Stimulated activated CD8-positive, alpha-beta memory T cell treated with anti-CD3 and anti-CD28 coated beads, Interleukin-7, amount 100 ng/mL, for 24 hours (primary cell): ENCODE data around the gene SGIP1.
"Not testable (repeated sequence)": the region's sequence is repeated elsewhere in the genome, so short reads cannot be mapped to it uniquely, and the experiment has no call there.

Source experiments
- DNase-seq: peaks from one replicate; pipeline ENCODE4 v3.0.0-alpha.2; 2020; ENCODE audit warnings: low read depth

Gene SGIP1

DNA sequence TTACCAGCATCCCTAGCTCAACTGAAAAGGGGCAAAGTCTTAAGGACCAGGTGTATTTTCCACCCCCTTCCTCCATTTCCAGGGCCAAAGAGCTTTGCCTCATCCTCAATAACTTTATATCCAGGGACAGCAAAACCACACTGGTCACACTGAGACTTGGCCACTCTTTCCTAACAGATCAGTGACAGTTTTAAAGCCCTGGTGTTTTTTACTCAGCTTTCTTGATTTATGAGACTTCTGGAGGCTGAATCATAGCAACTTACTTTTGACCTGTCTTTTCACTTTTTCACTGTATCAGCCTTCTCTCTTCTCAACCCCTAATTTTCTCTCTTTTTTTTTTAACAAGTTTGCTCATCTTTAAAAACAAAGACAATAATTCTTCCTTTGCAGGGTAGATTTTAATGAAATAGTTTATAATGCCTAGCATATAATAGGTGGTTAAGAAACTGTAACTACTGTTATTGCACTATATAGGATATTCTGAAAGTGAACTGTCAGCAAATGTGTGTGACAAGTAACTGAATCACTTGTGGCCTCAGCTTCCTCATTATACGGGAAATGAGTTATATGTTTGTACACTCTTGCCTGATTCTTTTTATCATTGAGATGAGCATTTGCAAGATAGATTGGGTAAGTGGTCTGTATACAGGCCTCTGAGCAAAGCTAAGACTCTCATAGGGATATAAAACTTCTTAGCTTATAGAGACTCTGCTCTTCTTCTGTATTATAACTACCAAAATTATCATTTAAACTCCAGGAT lies 198.6 kb downstream of the SGIP1 start:
- no peak for DNase-seq

- DNase-seq: no peak
These were observed 199.5 kb downstream of the SGIP1 start for GRCh38 chr1:66733348-66734017.

DNA sequence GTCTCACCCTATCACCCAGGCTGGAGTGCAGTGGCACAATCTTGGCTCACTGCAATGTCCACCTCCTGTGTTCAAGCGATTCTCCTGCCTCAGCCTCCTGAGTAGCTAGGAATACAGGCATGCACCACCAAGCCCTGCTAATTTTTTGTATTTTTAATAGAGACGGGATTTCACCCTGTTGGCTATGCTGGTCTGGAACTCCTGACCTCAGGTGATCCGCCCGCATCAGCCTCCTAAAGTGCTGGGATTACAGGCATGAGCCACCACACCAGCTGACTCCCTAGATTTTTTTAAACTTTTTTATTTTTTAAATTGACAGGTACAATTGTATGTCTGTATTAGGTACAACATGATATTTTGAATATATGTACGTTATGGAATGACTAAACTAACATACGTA lies 200.6 kb downstream of the SGIP1 start:
- not testable (repeated sequence) for DNase-seq

- no peak for DNase-seq
These were observed 203.9 kb downstream of the SGIP1 start for GRCh38 chr1:66737836-66738235.

DNA sequence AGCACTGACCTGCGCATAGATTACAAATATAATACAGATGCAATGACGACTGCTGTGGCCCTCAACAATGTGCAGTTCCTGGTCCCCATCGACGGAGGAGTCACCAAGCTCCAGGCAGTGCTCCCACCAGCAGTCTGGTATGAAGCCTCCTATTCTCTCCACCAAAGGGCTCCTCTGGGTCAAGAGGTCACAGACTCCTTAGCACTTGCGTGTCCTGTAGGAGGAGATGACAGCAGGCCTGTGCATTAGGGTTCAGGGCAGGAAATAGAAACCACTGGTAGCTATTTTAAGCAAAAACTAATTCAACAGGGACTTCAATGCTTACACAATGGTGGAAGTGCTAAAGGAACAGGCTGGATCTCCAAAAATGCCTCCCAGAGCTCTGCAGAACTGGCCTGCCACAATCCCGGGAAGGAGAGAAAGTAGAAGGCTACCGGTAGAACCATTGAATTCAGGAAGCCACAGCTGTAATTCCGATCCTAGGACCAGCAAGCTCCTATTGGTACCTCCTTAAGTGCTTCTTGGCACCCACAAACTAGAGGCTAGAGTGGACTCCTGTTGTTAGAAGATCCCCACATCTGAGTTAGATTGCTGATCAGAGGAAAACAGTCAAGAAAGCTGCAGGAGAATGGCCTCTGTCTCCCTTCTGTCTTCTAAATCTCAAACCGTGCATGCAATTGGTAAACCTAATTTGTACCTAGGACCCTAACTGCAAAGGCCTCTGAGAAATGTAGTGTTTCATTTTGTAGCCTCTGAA lies 205.6 kb downstream of the SGIP1 start:
- no peak for DNase-seq

DNA sequence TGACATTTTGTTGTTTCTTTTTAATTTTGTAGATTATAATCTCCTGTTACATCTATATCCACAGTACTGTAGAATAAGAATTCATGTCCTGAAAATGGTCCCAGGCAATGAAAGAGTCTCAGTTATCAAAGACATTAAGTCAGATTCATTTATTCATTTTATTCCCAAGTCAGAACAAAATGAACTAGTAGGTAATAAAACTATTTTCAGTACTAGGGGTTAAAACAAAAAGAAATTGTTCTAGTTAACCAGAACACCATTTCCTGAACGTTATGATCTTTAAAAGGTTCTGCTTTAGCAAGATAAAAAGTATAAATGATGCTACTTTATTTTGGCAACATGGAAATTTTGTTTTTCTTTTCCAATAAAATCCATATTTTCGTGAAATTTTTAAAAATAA lies 211.5 kb downstream of the SGIP1 start:
- DNase-seq: no peak

DNA sequence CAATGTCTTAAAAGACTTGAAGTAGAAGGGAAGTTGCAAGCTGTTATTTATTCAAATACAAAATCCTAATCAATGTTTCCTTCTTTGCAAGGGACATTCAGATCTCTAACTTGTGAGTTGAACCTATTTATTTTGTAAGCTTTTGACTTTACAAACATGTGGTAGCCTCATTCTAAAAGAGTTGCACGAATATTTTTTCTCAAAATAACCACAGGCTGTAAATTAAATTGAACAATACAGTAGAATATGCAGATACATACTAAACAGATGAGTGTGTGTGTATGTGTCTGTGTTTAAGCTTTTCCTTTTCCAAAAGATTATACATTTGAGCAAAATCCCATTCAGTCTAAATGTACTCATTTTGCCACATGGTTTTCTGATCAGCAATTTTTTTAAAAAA lies 213.5 kb downstream of the SGIP1 start:
- no peak for DNase-seq

DNA sequence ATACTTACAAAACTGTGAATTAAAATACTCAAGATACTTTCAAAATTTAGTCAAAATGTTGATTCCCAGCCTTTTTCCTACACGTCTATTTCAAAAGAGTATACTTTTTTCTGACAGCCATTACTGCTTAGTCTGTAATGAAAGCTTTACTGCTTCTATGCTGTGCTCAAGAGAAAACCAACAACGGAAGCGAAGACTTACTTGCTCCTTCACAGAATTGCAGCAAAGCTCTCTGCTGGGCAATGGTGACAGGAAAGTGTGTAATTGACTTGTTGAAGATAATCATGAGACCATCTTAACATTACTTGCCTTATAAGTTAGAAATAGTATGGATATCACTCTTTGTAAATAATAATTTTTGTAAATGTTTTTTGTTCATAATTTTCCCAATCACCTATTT lies 216.6 kb downstream of the SGIP1 start:
- no peak for DNase-seq

DNA sequence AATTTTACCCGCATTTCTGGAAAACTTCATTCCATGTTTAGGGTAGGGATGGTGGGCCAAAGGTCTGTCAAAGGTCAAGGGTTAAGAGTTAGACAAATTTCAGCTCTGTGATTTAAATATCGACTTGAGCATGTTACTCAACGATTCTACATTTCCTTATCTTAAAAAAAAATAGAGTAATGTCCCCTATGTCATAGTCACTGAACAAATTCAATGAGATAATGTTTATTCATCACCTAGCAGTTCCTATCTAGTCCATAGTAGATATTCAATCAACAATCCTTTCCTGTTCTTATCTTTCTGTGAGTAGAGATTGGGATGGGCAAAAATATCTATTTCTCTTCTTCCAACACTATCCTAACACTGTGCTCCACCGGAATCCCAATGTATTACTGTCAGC lies 217.2 kb downstream of the SGIP1 start:
- no peak for DNase-seq

DNA sequence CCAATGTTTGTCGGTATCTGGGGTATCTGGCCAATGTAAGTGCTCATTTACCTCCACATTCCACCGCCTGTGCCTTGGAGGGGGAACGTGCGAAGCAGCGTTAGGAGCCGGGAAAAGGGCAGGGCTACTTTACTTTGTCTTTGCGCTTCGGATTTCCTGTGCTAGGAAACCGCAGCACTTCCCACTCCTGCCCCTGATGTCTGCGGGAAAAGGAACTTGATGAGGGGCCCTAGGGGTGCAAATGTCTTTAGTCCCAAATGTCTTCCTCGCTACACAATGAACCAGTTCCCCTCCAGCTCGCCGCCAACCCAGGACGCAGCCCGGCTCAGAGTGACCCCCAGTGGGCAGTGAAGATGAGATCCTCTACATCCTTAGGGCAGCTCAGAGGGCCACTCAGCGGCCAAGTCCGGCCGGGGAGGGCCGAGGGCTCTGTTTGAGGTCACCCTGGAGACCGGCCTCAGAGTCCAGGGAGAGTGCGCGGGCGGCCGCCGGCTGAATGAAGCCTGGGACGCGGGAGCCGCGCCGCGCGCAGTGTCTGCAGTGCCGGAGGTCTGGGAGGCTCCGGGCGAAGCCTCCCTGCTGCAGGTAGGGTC lies 218.1 kb downstream of the SGIP1 start, which contains the start of gene DYNLT5:
DYNLT5 (plus strand) TSS at position 460 of the 593 bp plus-strand sequence. CDS start 2,200 bp downstream, outside the sequence.
- no peak for DNase-seq

DNA sequence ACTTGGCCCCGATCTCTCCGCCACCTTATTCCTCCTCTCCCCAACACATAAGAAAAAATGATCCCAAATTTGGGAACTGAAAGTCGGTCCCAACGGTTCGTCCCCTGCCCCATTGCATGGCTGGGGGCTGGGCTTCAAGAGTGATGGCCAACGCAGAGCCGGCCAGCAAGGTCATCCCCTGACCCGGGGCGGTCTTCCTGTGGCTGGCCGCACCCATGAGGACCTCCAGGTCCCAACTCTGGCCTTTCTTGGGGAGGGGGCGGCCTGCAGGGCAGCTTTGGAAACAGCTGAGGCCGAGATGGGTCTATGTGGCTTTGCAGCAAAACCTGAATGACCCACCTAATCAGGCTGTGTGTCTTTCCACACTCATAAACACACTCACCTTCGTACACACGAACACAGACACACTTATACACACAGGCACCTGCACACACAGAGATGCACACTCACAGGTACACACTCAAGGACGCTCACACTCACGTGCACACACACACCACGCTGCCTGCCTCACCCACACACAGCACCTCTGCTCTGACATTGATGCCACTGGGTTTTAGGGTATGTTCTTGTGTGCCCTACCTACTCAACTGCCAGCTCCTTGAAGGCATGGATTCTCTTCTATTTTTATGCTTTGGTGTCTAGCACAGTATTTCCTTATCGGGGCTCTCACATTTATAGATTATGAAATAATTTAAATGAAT lies 218.9 kb downstream of the SGIP1 start:
- DNase-seq: no peak

- no peak for DNase-seq
These were observed 223.8 kb downstream of the SGIP1 start for GRCh38 chr1:66757722-66758240.

- DNase-seq: no peak
These were observed 224.3 kb downstream of the SGIP1 start for GRCh38 chr1:66758241-66758755.

- DNase-seq: no peak
These were observed 226.6 kb downstream of the SGIP1 start for GRCh38 chr1:66760506-66760905.

DNA sequence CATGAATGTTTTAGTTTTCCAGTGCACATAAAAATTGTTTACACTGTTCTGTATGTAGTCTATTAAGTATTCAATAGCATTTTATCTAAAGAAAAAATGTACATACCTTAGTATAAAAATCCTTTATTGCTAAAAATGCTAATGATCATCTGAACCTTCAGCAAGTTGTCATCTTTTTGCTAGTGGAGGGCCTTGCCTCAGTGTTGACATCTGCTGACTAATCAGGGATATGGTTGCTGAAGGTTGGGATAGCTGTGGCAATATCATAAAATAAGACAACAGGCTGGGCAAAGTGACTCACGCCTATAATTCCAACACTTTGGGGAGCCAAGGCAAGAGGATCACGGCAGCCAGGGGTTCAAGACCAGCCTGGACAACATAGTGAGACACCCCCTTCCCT lies 227.3 kb downstream of the SGIP1 start:
- no peak for DNase-seq

GRCh38 chr1:66764994-66765578 lies 231.1 kb downstream of the SGIP1 start:
- no peak for DNase-seq

DNA sequence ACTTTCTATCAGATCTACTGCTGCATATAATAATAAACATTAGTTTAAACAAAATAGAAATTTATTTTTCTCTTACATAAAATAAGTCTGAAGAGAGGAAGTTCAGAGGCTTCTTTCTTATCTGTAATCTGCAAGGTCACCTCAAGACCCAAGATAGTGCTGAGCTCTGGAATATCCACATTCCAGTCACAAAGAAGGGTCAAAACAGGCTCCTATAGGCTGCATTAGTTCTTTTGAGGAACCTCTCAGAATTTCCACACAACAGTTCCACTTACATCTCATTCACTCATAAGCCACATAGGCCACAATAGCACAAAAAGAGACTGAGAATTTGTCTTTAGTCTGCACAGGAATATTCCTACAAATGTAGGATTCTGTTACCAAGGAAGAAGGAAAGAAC lies 233.7 kb downstream of the SGIP1 start:
- DNase-seq: no peak

- no peak for DNase-seq
These were observed 235.0 kb downstream of the SGIP1 start for GRCh38 chr1:66768965-66769364.

DNA sequence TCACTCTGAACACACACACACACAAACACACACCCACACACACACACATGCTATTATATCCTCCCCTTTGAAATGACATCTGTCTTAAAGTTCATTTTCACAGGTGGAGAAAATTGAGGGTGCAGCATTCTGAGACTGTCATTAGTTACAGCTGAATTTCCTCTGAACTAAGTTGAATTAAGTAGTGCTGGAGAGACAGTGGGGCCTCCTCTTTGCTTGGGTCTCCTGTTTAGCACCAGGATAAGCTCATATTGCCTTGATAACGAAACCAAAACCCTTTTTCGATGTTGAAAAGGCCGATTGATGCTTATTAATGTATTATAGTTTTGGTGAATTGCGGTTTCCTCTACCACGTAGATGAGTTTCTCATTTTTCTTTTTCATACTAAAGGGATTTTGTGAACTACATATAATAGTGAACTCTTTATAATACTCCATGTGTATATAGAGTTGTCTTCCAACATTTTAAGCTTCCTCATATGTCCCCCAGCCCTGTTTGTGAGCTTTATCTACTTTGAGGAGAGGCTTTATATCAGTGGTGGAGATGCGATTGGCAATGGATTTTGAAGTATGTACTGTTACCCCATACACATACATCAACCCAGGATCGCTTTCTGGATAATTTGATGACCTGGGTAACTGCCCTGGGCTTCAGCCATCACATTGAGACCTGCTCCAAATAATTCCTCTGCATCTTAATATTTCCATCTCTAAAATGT lies 235.7 kb downstream of the SGIP1 start:
- DNase-seq: no peak

- no peak for DNase-seq
These were observed 236.3 kb downstream of the SGIP1 start for GRCh38 chr1:66770240-66770639.
